Medulla oblongata (tissue), 1 donor: ENCODE data around the gene CBFA2T3.
"Not testable (repeated sequence)": the region's sequence is repeated elsewhere in the genome, so short reads cannot be mapped to it uniquely, and the experiment has no call there.

Source experiments
- DNase-seq: peaks from one replicate; pipeline ENCODE4 v3.0.0-alpha.2; 2015; ENCODE audit errors: extremely low spot score

CBFA2T3 gene

GRCh38 chr16:88923450-88923849 is 53.6 kb downstream of the CBFA2T3 start:
- no peak for DNase-seq

- DNase-seq, result no peak
Measured at GRCh38 chr16:88922826-88923410, 54.1 kb downstream of the CBFA2T3 start.

- DNase-seq, result no peak
Measured at GRCh38 chr16:88922114-88922825, 54.7 kb downstream of the CBFA2T3 start.

GRCh38 chr16:88921591-88921990 is 55.4 kb downstream of the CBFA2T3 start:
- no peak for DNase-seq

GRCh38 chr16:88920618-88921590 is 56.1 kb downstream of the CBFA2T3 start:
- DNase-seq, result peak; percentile 7

- no peak for DNase-seq
Measured at GRCh38 chr16:88919936-88920335, 57.1 kb downstream of the CBFA2T3 start.

GRCh38 chr16:88918896-88919295 is 58.1 kb downstream of the CBFA2T3 start:
- DNase-seq, result not testable (repeated sequence)

GRCh38 chr16:88917915-88918627 is 58.9 kb downstream of the CBFA2T3 start:
- no peak for DNase-seq

GRCh38 chr16:88917146-88917914 is 59.7 kb downstream of the CBFA2T3 start:
- DNase-seq, result no peak

- no peak for DNase-seq
Measured at GRCh38 chr16:88915639-88916327, 61.2 kb downstream of the CBFA2T3 start.

GRCh38 chr16:88914750-88915368 is 62.1 kb downstream of the CBFA2T3 start:
- no peak for DNase-seq

- DNase-seq, result no peak
Measured at GRCh38 chr16:88913870-88914269, 63.1 kb downstream of the CBFA2T3 start.

- no peak for DNase-seq
Measured at GRCh38 chr16:88913001-88913612, 63.9 kb downstream of the CBFA2T3 start.

GRCh38 chr16:88912556-88912955 is 64.5 kb downstream of the CBFA2T3 start:
- DNase-seq, result no peak

- no peak for DNase-seq
Measured at GRCh38 chr16:88911946-88912310, 65.1 kb downstream of the CBFA2T3 start.

- no peak for DNase-seq
Measured at GRCh38 chr16:88911136-88911945, 65.7 kb downstream of the CBFA2T3 start.

- DNase-seq, result no peak
Measured at GRCh38 chr16:88910284-88911135, 66.5 kb downstream of the CBFA2T3 start.
